Activated CD4-positive, CD25-positive, alpha-beta regulatory T cell (primary cell): Measurements from ENCODE around the gene MSI2.

ENCODE experiments used
- DNase-seq, 4 experiments: peaks; one replicate each; lab custom pipeline; 2025; lab: John Stamatoyannopoulos, UW

The MSI2 gene

GRCh38 chr17:57541472-57542394 is 285.4 kb downstream of the MSI2 start:
- DNase-seq, result no peak

DNA sequence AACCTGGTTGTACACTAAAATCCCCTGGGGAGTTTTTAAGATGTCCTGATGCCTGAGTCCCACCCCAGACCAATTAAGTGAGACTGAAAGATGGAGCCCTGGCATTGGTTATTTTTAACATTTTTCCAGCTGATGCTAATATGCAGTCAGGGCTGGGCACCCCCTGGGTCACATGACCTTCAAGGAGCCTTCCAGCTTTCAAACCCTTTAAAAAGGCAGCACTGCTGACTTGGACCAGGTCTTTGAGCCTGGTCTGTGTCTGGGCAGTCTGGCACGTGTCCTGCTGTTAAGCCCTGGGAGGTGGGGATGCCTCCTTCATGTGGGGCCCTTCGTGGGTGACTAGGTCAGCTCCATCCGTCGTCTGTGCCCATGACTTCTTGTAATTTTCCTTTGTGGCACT is 286.2 kb downstream of the MSI2 start:
- DNase-seq, result no peak

DNA sequence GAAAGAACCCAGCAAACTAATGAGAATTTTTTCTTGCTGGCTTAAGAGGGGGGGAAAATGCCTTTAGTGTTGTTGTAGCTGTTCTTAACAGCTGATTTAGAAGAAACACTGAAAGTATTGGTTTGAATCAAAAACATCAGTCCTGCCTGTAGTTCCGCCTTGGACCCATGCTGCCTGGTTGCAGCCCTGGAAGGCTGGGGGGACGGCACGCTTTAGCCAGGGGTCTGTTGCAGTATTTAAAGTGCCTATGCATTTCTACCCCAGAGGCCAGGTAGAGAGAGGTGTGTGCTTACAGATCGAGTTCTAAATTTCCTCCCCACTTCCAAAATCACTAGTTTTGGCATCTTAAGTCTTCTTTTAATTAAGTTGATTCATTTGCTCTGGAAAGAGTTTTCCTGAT is 286.9 kb downstream of the MSI2 start:
- DNase-seq, result no peak

- DNase-seq, result no peak
These were observed 288.1 kb downstream of the MSI2 start for GRCh38 chr17:57544401-57544800.

DNA sequence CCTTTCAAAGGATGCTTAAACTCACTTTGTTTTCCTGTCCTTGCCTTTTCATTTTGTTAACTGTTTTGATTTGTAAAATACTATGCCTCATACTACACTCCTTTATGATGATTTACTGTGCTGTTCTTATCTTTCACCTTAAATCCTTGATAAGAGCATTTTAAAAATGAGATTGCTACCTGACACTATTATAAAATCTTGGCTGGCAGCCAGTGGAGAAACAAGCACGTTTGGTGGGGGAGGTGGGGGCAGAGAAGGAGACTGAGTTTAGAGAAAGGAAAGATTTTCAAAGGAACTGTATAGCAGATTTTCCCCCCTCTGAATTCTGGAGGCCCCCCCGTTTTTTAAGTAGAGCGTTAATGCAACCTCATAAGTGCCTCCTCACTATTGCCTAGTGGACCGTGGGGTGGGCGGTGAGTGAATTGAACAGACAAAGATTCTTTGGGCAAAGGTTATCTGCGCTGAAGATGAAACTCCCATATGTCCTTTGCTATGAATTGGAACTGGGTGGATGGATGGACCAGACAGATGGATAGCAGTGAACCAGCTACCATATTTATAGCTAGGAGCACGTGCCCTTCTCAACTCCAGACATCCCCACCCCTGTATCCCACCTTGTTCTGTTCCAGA is 288.6 kb downstream of the MSI2 start:
- DNase-seq, result no peak

DNA sequence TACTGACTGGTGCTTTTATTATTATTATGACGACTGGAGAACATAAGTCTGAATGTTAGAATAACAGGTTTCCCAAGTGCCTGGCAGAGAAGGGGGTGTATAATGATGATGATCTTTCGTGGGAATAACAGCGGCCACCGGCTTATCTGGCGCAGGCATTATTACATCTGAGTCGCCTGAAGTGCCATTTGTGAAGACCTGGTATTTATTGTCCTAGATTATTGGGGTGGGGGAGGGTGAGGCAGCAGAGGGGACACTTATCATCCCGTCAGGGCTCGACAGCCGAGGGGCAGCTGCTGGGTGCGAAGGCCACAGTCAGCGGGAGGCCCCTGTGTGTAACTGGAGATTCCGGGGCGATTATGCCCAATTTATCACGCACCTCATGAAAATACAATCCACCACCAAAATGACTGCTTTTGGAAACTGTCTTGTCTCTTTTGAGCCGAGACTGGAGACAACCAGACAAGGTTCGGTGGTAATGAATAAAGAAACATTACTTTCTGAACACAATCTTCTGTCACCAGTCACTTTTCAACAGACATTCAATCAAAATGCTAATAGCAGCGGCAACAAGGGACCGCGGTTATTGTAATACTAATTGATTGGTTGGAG is 289.5 kb downstream of the MSI2 start:
- no peak for DNase-seq

DNA sequence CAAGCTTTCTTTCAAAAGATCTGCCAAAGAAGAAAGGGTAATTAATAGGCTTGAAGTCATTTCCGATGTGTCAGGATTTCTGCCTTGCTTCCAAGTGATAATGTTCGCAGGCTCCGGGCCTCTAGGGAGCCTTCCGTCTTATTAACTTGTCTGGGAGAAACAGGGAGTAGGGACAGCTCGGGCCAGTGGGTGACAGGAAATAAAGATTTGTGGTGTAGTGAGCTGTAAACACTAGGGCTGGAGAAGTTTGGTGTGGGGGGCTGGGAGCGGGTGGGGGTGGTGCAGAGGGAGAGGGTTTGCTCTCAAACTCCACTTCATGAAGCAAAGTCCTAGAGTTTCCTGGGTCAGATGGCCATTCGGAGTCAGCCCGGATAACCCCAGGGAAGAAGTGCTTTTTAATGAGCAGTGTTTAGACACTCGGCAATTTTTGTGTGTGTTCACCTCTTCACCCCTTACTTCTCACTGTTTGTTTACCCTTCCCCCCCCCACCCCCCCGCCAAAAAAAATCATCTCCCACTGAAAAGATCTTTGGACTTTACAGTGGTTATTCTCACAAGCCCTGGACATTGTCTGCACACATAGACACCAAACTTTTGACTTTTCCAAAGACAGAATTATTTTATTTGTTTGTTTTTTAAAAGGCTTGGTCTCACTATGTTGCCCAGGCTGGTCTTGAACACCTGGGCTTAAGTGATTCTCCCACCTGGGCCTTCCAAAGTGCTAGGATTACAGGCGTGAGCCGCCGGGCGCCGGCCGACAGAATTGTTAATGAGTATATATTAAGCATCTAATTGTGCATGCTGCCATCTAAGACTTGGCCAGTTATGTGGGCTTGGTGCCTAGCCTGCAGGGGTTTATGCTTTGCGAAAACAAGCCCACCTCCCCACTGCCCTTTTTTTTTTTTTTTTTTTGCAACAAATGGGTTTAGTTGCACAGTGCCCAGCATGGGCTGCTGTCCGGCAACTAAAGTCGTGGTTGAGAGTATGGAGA is 292.4 kb downstream of the MSI2 start:
- DNase-seq, result no peak

- no peak for DNase-seq
These were observed 293.1 kb downstream of the MSI2 start for GRCh38 chr17:57549468-57549867.

DNA sequence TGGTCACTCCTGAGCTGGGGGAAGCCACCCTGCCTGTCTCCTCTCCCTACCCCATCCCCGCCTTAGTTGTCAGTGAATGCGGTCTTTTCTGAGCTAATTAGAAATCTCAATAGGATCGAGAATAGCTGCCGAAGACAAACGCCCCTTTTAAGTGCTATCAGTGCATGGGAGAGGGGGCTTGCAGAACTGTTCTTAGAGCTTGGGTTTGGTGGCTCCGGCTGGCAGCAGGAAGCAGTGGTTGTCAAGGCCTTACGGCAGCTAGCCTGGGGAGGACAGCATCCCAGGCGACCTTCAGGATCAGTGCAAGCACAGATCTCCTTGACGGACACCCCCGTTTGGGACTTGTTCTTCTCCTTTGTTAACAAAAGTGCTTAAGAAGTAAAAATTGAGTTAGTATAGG is 293.7 kb downstream of the MSI2 start:
- no peak for DNase-seq

- DNase-seq, result no peak
These were observed 294.5 kb downstream of the MSI2 start for GRCh38 chr17:57550668-57551315.

GRCh38 chr17:57551321-57552079 is 295.2 kb downstream of the MSI2 start:
- DNase-seq, result peak in 2 of 4 experiments; percentile 13 to 21

DNA sequence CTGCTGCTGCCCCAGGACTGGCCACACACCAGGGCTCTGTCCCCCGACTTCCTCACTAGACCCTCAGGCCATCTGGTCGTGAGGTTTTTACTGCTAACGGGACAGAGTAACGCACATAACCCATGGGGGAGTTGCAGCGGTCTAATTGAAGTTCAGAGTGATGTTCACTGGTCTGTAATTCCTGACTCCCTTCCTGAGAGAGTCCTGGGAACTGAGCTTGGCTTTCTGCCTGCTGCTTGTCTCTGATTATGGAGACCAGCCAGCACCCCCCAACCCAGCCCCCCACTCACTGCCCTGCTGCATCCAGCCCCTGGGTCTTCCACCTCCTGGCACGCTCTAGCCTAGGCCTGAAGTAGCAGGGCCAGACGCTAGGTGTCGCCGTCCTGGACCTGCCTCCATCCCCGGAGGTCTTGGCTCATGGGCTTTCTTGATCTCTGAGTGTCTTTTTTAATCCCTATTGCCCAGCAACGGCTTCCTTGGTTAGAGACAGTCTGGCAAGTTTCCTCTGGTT is 295.8 kb downstream of the MSI2 start:
- no peak for DNase-seq

- DNase-seq, result no peak
These were observed 297.2 kb downstream of the MSI2 start for GRCh38 chr17:57553526-57553925.

- no peak for DNase-seq
These were observed 297.9 kb downstream of the MSI2 start for GRCh38 chr17:57553991-57554825.

DNA sequence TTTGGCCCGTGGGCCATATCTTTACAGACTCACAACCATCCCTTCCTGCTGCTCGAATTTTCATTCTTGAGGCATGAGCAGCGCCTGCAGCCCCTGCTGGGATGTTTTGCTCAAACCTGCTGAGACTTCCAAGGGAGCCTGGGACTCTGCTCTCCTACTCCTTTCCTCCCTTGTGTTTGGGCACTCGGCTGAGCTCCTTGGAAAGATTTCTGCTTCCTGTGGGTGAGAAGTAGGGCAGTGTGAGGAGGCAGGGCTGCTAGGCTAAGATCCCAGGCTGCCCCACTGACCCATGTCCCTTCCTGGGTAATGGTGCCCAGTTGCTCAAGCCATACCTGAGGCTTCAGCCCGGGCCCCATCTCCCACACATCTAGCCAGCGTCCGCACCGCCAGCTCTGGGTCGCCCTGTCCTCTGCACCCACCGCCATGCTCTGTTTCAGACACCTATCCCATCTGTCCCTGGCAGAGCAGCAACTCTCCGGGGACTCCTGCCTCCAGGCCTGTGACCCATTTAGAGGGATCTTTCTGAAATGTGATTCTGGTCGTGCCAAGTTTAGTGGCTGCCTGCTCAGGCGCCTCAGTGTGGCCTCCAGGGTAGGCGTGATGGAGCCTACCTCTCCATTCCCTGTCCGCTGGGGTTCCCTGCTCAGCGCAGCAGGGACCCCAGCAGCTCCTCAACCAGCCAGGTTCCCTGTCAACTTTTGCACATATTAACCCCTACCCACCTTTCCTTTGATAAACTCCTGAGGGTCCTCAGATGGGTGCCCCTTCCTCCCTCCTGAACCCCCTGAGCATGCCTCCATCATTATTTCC is 298.7 kb downstream of the MSI2 start:
- DNase-seq, result no peak

DNA sequence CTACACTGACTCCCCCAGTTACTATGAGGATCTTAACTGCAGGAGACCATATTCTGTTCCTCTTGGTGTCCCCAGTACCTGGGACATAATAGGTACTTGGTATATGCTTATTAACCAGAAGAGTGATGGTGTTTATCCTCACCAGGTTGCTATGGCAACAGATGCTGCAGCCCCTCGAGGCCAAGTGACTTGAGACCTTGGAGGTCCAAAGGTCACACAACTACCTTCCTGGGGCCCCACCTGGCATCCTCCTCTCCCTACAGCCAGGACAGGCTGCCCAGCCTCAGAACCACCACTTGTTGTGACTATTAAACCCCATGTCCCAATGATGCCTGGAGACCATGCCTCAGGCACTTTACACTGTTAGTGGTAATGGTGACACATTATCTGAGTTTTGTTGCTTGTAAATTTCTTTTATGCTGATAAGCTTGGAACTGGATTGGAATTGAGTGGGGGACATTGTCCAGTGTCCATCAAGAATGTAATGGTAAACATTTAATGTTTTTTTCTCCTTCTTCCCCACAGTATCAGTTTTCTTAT is 299.4 kb downstream of the MSI2 start:
- no peak for DNase-seq

GRCh38 chr17:57556320-57556719 is 300.0 kb downstream of the MSI2 start:
- DNase-seq, result no peak

- DNase-seq, result no peak
These were observed 300.7 kb downstream of the MSI2 start for GRCh38 chr17:57556977-57557376.
